ENCODE data around the gene REEP6.

DNA sequence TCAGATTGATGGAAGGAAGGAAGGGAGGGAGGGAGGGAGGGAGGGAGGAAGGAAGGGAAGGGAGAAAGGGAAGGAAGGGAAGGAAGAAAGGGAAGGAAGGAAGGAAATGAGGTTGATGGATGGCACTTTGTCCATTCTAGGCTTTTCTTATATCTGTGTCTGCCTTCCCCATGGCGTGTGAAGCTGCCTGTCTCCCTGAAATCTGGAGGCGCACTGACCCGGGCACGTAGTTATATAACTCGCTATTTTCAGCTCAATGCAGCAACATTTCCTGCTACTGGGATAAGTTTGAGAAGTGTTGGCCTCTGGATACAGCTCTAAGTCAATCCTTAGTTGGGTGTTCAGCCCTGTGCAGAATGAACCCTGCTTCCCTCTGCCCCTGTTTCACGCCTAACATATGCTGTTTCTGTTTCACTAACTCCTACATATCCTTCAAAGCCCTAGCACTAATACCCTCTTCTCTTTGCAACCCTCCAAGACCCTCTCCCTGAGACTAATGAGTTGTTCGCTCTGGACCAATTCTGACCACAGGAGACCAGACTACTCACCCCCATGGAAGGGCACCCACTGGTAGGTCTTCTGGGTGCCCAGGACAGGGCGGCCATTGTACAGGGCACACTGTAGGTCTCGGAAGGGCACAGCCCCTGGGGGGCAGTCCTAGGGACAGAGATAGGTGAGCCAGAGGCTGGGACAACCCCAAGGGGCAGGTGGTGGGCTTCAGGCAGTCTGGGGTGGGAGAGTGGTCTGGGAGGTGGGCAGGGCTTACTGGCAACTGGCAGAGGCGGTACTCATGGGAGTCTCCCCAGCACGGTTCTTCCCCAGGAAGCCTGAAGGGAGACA, 18.8 kb downstream of the REEP6 start:
- TF ChIP-seq, protein P1, sequence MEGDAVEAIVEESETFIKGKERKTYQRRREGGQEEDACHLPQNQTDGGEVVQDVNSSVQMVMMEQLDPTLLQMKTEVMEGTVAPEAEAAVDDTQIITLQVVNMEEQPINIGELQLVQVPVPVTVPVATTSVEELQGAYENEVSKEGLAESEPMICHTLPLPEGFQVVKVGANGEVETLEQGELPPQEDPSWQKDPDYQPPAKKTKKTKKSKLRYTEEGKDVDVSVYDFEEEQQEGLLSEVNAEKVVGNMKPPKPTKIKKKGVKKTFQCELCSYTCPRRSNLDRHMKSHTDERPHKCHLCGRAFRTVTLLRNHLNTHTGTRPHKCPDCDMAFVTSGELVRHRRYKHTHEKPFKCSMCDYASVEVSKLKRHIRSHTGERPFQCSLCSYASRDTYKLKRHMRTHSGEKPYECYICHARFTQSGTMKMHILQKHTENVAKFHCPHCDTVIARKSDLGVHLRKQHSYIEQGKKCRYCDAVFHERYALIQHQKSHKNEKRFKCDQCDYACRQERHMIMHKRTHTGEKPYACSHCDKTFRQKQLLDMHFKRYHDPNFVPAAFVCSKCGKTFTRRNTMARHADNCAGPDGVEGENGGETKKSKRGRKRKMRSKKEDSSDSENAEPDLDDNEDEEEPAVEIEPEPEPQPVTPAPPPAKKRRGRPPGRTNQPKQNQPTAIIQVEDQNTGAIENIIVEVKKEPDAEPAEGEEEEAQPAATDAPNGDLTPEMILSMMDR (IDR thresholded peaks at IDR 0.05), result no peak
- TF ChIP-seq POLR2A (IDR thresholded peaks at IDR 0.05), result no peak

All from testis (tissue), 2 donors.